Kidney (tissue), 14 donors: ENCODE data around the gene IL22RA2. TPM values are rescaled to one million over a fixed set of nuclear protein-coding genes. Genes with fewer than 3 reads are reported as not detected.
A peak's percentile ranks its signal among the peaks of the same experiment; 100 is the strongest.

Experiments
- DNase-seq, 5 donors: peaks; one replicate each; pipeline ENCODE4 v3.0.0-alpha.2; 2013 to 2020
- FAIRE-seq: peaks from 2 replicates; lab custom pipeline; 2012; peaks lifted over from hg19 to GRCh38; lab: Jason Lieb, UNC
- H3K27ac ChIP-seq, 2 donors: one replicate each; pipeline ENCODE4 v1.7.0; 2013; ENCODE audit warnings: low read depth in 2 of 2, low read length in 2 of 2, inconsistent platforms in 1 of 2
- H3K27me3 ChIP-seq: one replicate; pipeline ENCODE4 v1.7.1; 2013; ENCODE audit warnings: low read length, inconsistent platforms; ENCODE audit not compliant: control insufficient read depth, insufficient read depth
- H3K36me3 ChIP-seq, 3 donors: one replicate each; pipeline versions ENCODE4 v1.7.0 to v1.7.1; 2013; ENCODE audit warnings: low read length in 3 of 3, control low read depth in 1 of 3, inconsistent platforms in 1 of 3; ENCODE audit not compliant: insufficient read depth in 3 of 3, control insufficient read depth in 2 of 3
- H3K4me1 ChIP-seq, 3 donors: one replicate each; pipeline versions ENCODE4 v1.7.0 to v1.7.1; 2013; ENCODE audit warnings: low read length in 3 of 3, inconsistent platforms in 1 of 3, low read depth in 1 of 3; ENCODE audit not compliant: control insufficient read depth in 2 of 3, insufficient read depth in 2 of 3
- H3K4me3 ChIP-seq, 3 donors: one replicate each; pipeline versions ENCODE4 v1.7.0 to v1.8.1; 2013; ENCODE audit warnings: low read length in 3 of 3, control low read depth in 1 of 3, inconsistent platforms in 1 of 3
- H3K9ac ChIP-seq, 3 donors: one replicate each; pipeline versions ENCODE4 v1.7.0 to v1.7.1; 2013; ENCODE audit warnings: low read length in 3 of 3, control low read depth in 1 of 3, inconsistent platforms in 1 of 3
- H3K9me3 ChIP-seq, 3 donors: one replicate each; pipeline versions ENCODE4 v1.7.0 to v1.7.1; 2013; ENCODE audit warnings: low read length in 3 of 3, control low read depth in 1 of 3, inconsistent platforms in 1 of 3; ENCODE audit not compliant: control insufficient read depth in 2 of 3, insufficient read depth in 1 of 3
- CTCF ChIP-seq: IDR thresholded peaks from 3 replicates; pipeline ENCODE4 v1.5.1; 2012; ENCODE audit warnings: mild to moderate bottlenecking, moderate library complexity, borderline replicate concordance; ENCODE audit not compliant: insufficient read depth; ENCODE audit errors: extremely low read depth
- intact Hi-C: fragments of 100-400 bp; cut with DNase I; formaldehyde crosslinking; loops from one replicate; pipeline ENCODE4 v1.11.1; 2022
- polyA plus RNA-seq: library from polyadenylated mRNA; stranded (reverse); fragments of 350-450 nt; fragmentation: Illumina TruSeq; extraction: RNeasy Lipid Tissue Mini Kit (QIAGEN cat#74804); gene quantifications from one replicate; pipeline ENCODE4 v1.2.3, GENCODE V29; 2014; ENCODE audit warnings: low read depth, low replicate concordance; ENCODE audit not compliant: insufficient read depth
- total RNA-seq: library from RNA; stranded (reverse); fragmentation: NEBNext Ultra II Directional; extraction: Animal tissue kit (Norgen Biotek cat#: 25700); gene quantifications from one replicate; pipeline ENCODE4 v1.2.1, GENCODE V29; 2021
- donor health status: control.
- donor health status: control.
- donor health status: control.
- donor health status: control.
- donor health status: control.
- donor health status: DM: yes; HTN: yes; CAD: no.
- donor health status: Normal renal cell carcinoma (clear cell type).

IL22RA2 gene
- total and polyA plus RNA-seq, 2 donors from 2014 or later = not detected

- Histone ChIP-seq H3K4me3 (no peak overlapping the region), H3K9me3 (no peaks in the 10 kb centered on the region), H3K36me3 (no peaks in the 10 kb centered on the region), H3K9ac (no peak overlapping the region), H3K27ac (no peak overlapping the region), H3K27me3 (no peaks in the 10 kb centered on the region), H3K4me1 (peaks cover 0 to 4% (median 0%) of the 10 kb centered on the region in 3 donors)
- DNase-seq (no peak), FAIRE-seq (no peak)
- intact Hi-C loops = no loop called here
- no peak for TF ChIP-seq CTCF
Observed at GRCh38 chr6:137161949-137162348, 11.5 kb downstream of the IL22RA2 start.

GRCh38 chr6:137160763-137161162, 12.7 kb downstream of the IL22RA2 start:
- Histone ChIP-seq H3K4me3 (no peak overlapping the region), H3K36me3 (no peaks in the 10 kb centered on the region), H3K9ac (no peak overlapping the region), H3K27me3 (no peaks in the 10 kb centered on the region), H3K9me3 (no peaks in the 10 kb centered on the region), H3K4me1 (peaks cover 0 to 4% (median 0%) of the 10 kb centered on the region in 3 donors), H3K27ac (no peak overlapping the region)
- DNase-seq (no peak), FAIRE-seq (no peak)
- intact Hi-C loops = no loop called here
- no peak for TF ChIP-seq CTCF

DNA sequence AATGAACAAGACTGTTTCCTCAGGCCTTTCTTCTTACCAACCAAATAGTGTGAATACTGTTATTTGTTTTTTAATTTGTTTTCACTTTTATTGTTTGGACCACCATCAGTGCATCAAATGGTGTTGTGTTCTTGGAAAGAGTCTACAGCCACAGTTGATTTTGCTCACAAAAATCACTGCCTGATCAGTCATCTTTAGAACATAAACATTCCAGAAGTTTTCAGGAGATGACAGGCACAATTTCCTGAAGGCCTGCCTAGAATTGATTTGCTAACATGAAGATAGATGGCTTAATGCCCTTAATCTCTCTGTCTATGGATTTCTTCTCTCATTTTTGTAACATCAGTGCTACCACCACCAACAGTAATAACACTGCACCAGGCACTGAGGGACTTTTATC, 13.5 kb downstream of the IL22RA2 start:
- Histone ChIP-seq H3K27me3 (no peaks in the 10 kb centered on the region), H3K27ac (no peak overlapping the region), H3K4me3 (no peak overlapping the region), H3K4me1 (peaks cover 0 to 4% (median 0%) of the 10 kb centered on the region in 3 donors), H3K9me3 (no peaks in the 10 kb centered on the region), H3K36me3 (no peaks in the 10 kb centered on the region), H3K9ac (no peak overlapping the region)
- no peak for TF ChIP-seq CTCF
- no peak for FAIRE-seq
- intact Hi-C loops = no loop called here
- no peak for DNase-seq

GRCh38 chr6:137157601-137158000, 15.8 kb downstream of the IL22RA2 start:
- H3K27ac ChIP-seq = no peak overlapping the region
- DNase-seq (peak in 2 of 5 donors; percentile 34 to 37), FAIRE-seq (no peak)
- H3K36me3 ChIP-seq = no peaks in the 10 kb centered on the region
- no peak overlapping the region for H3K4me3 ChIP-seq
- TF ChIP-seq CTCF = no peak
- intact Hi-C loops = no loop called here
- H3K27me3 ChIP-seq = no peaks in the 10 kb centered on the region
- H3K4me1 ChIP-seq = peaks cover 0 to 4% (median 0%) of the 10 kb centered on the region in 3 donors
- H3K9ac ChIP-seq = no peak overlapping the region
- H3K9me3 ChIP-seq = peaks cover 0 to under 1% (median 0%) of the 10 kb centered on the region in 3 donors
